Suppressor macrophage treated with lipopolysaccharide for 1 hour (primary cell): Measurements from ENCODE around the gene ADGRB3.
"Not testable (repeated sequence)": the region's sequence is repeated elsewhere in the genome, so short reads cannot be mapped to it uniquely, and the experiment has no call there.

ENCODE experiments used
- DNase-seq, 3 donors: peaks; one replicate each; pipeline ENCODE4 v3.0.0-alpha.2; 2020 to 2022

The ADGRB3 gene

DNA sequence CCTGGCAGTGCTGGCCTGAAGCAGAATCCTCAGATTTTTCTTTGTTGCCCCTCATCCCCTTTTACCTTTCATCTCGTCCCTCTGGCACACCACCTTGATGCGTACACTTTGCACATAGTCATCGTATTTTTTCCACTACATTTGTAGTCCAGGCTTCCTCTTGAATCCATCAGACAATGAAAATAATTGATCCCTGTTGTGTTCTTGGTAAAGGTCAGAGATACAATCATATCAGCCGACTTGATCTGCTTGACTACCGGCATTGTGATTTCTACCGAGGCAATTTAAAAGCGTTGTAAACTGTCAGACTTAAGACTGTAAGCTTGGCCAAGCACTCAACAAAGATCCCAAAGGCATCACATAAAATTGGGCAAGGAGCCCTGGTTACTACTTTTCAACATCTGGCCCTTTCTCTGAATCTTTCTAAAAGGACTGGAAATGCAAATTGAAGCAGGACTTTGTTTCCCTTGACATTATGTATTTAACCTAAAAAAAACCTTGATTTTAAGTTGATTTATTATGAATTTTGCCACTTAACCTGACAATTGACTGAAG lies 649.2 kb downstream of the ADGRB3 start:
- DNase-seq = no peak

DNA sequence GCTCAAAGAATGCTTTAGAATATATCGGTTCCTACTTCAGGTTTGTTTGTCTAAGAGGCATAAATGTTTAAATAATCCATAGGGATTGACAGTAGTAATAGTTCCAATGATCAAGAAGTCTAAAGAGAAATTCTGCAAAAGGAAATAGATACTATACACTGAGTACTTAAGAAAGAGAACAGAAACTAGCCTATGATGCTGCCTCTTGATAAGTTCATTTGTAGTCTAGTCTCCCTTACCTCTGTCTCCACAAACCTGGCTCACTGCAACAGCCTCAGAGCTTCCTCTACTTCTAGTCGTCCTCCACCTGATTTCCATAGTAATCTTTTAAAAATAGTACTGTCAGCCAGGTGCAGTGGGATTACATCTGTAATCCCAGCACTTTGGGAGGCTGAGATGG lies 650.0 kb downstream of the ADGRB3 start:
- DNase-seq = no peak

GRCh38 chr6:69286331-69286730 lies 651.2 kb downstream of the ADGRB3 start:
- no peak for DNase-seq

- not testable (repeated sequence) for DNase-seq
These were observed 653.1 kb downstream of the ADGRB3 start for GRCh38 chr6:69288198-69288597.

GRCh38 chr6:69289689-69290495 lies 654.8 kb downstream of the ADGRB3 start:
- DNase-seq = no peak

- DNase-seq = no peak
These were observed 658.4 kb downstream of the ADGRB3 start for GRCh38 chr6:69293471-69293870.

GRCh38 chr6:69294407-69294806 lies 659.3 kb downstream of the ADGRB3 start:
- DNase-seq = no peak

DNA sequence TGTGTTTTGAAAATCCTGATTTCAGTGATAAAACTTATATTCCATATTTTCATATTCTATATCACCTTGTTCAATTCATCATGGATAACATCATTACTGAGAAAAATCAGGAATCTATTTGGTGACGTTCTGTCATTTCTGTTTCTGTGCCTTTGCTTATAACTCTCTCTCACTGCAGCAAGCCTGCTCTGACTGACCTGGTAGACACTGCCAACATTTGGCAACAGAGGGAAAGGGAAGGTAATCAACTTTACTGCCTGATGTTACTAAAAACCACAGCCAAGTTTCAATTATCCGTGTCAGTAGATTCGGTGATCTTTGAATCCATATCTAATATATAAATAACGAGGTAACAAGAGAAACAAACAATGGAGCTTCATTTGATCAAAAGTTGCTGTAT lies 659.8 kb downstream of the ADGRB3 start:
- DNase-seq = no peak

GRCh38 chr6:69303382-69303781 lies 668.3 kb downstream of the ADGRB3 start:
- DNase-seq = no peak

GRCh38 chr6:69305456-69305855 lies 670.4 kb downstream of the ADGRB3 start:
- no peak for DNase-seq

GRCh38 chr6:69308584-69308983 lies 673.5 kb downstream of the ADGRB3 start:
- DNase-seq = no peak

DNA sequence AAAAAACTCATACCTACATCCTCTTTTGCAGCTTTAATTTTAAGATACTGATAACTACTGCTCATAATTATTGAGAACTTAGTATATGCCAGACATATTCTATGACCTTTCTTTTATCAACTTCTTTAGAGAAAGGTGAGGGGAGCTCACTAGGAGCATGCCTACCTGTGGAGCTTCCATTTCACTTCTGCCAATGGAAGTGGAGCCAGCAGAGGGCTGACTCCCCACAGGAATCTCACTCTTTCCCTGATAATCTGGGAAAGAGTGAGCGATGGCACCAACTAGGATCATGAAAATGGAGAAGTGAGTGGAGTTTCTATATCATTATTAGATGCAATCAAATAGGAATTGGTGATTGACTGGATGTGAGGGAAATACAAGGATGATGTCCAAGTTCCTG lies 676.8 kb downstream of the ADGRB3 start:
- no peak for DNase-seq

DNA sequence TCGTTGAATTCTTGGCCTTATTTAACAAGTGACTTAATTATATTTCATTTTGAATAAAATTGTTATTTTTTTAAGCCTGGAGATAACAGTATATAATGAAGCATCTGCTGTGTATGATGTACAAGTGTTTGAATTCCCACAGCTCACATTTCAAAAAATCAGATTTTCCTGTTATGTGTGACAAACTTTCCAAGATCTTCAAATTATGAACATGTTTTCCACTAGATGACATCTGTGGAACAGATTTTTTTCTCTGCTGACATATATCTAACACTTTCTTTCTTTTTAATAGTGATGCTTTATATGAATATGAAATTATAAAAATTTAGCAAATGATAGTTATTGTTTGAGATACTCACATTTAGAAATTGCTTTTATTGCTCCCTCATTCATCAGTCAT lies 678.9 kb downstream of the ADGRB3 start:
- DNase-seq = no peak

DNA sequence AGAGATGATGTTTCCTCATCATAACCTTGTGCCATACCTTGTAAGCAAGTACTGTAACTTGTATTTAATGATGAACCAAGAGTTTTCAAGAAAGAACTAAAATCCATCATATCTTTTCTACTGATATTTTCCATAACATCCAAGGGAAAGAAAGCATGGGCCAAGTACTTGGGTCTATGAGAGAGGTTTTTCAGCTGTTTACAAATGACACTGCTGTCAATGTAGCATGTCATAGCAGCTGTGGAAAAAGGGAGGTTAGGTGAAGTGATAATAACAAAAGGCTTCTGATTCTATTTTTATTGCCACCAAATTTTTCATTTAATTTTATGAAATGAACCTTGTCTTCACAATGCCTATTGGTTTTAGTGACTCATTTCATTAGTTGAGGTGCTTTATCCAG lies 679.4 kb downstream of the ADGRB3 start:
- DNase-seq = no peak

GRCh38 chr6:69331886-69332285 lies 696.8 kb downstream of the ADGRB3 start:
- DNase-seq = no peak

GRCh38 chr6:69337311-69337710 lies 702.2 kb downstream of the ADGRB3 start:
- no peak for DNase-seq

DNA sequence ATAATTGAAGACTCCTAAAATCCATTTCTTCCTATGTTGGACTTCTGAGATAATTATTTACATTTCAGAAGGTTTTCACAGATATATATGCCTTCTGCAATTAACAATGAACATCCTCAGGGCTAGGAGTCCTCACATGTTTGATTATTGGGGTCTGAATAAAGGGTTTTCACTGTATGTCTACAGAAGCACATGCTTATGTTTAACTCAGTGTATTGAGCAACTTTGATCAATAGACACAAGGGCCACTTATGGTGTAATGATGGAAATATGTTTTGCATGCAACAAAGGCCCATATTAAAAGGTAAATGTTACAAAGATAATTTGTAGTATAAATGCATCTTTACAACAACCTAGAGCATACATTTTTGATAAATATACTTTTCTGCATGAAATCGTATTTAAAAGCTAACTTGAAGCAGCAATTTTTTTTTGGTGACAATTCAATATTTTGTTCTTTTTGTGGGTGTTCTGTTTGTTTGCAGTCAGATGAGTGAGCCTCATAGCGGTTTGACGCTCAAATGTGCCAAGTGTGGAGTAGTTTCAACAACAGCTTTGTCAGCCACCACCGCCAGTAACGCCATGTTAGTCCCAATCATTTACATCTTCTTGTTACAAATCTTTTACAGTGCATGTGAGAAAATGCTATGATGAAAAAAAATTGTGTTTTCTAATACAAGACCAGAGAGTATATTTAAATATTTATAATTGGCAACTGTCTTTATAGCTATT lies 703.5 kb downstream of the ADGRB3 start:
- DNase-seq = no peak

DNA sequence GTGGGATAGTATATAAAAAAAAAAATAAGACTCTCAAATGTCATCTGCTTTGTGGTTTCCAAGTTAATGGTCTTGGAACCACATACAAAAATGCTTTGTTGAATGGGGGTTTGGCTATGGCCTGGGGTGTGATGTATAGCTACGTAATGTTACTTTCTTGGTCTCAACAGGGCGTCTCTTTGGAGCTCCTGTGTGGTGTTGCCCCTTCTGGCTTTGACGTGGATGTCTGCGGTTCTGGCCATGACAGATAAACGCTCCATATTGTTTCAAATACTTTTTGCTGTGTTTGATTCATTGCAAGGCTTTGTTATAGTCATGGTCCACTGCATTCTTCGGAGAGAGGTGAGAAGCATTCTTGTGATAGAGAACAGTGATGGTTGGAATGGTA lies 704.1 kb downstream of the ADGRB3 start:
- no peak for DNase-seq

DNA sequence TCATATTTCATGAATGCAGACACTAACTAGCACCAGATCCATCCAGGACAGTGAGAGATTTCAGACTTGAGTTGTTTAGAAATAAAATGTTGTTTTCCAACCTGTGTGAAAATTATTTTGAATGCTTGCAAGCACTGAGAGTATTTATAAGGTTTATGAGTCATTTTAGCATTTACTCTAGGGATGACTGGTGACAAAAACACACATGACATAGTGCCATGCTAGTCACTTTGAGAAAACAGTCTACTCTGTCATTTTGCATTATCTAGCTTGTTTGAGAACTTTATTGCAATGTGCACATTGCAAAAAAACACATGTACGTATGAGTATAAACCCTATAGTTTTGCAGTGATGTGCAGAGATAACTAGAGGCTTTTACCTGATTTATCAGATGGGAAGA lies 705.1 kb downstream of the ADGRB3 start:
- no peak for DNase-seq

DNA sequence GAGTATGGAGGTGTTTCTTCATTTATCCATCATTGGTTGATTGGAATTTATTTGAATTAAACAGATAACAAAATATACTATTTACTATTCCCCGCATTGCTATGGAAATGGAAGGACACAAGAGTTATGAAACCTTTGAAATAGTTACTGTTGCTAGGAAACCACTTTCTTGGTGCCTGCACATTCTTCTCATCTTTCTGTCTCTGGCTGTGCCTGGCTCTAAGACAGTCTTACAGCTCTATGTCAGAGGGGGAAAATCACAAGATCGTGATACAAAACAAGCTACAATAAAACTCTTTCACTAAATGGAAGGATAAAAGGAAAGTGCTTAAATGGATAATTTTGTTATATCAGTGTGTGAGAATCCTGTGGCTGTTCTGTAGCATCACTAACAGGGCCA lies 708.8 kb downstream of the ADGRB3 start:
- no peak for DNase-seq

- no peak for DNase-seq
These were observed 714.7 kb downstream of the ADGRB3 start for GRCh38 chr6:69349771-69350170.

DNA sequence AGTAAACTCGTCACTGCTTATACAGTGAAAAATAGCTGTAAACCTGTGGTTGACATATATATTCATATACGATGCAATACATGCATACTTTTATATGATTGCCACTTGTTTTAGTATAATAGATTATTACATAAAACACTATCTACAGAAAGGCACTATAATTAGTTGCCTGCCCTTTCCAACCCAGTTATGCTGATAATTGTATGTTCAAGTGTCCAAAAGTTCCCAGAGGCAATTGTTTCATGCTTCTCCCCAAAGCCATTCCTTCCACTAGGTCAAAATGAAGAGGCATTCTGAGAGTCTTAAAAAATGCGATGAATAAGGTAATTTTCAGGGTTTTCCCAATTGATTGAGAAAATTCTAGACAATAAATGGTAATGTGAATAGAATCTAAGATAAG lies 727.1 kb downstream of the ADGRB3 start:
- DNase-seq = no peak

GRCh38 chr6:69366831-69367230 lies 731.7 kb downstream of the ADGRB3 start:
- no peak for DNase-seq

GRCh38 chr6:69368613-69369012 lies 733.5 kb downstream of the ADGRB3 start:
- no peak for DNase-seq
